OCI-LY7 (cell line): ENCODE results near the gene AP3S2.

Source experiments
- CTCF ChIP-seq: fragments of 200-600 bp; sonication (generic); conservative IDR thresholded peaks from 2 replicates; pipeline ENCODE4 v1.5.1; 2014; ENCODE audit warnings: mild to moderate bottlenecking, antibody characterized with exemption, low read length, moderate library complexity, mixed read lengths
- EZH2phosphoT487 ChIP-seq: fragments of 200-600 bp; sonication (generic); IDR thresholded peaks from 2 replicates; pipeline ENCODE4 v1.6.1; 2018; ENCODE audit warnings: low read depth, borderline replicate concordance, mild to moderate bottlenecking, mixed run types, antibody characterized with exemption, low read length, moderate library complexity, mixed read lengths

GRCh38 chr15:89908226-89908625 is 14.4 kb upstream of the AP3S2 start:
- no peak for TF ChIP-seq EZH2phosphoT487
- TF ChIP-seq CTCF: no peak
